NCI-H2081 (cell line): Measurements from ENCODE around the gene KCNB1.

ENCODE experiments used
- DNase-seq, 2 experiments: peaks; one replicate each; lab custom pipeline; 2025; lab: John Stamatoyannopoulos, UW

KCNB1 gene

GRCh38 chr20:49388744-49389143, 93.7 kb downstream of the KCNB1 start:
- no peak for DNase-seq

- DNase-seq: no peak
These were observed 94.9 kb downstream of the KCNB1 start for GRCh38 chr20:49387581-49387939.

- DNase-seq: peak in 1 of 2 experiments; percentile 56
These were observed 95.5 kb downstream of the KCNB1 start for GRCh38 chr20:49386848-49387580.

- peak in 1 of 2 experiments; percentile 48 for DNase-seq
These were observed 97.0 kb downstream of the KCNB1 start for GRCh38 chr20:49385465-49385864.

GRCh38 chr20:49384437-49385434, 97.7 kb downstream of the KCNB1 start:
- peak; percentile 60 to 61 for DNase-seq

GRCh38 chr20:49381558-49382493, 100.6 kb downstream of the KCNB1 start:
- DNase-seq: peak; percentile 93 to 95

GRCh38 chr20:49380337-49380780, 102.1 kb downstream of the KCNB1 start:
- DNase-seq: peak in 1 of 2 experiments; percentile 14

- DNase-seq: no peak
These were observed 103.1 kb downstream of the KCNB1 start for GRCh38 chr20:49379338-49379737.

GRCh38 chr20:49377326-49377725, 105.1 kb downstream of the KCNB1 start:
- no peak for DNase-seq

- DNase-seq: no peak
These were observed 107.3 kb downstream of the KCNB1 start for GRCh38 chr20:49375170-49375569.

- DNase-seq: no peak
These were observed 110.3 kb downstream of the KCNB1 start for GRCh38 chr20:49372095-49372734.

GRCh38 chr20:49368596-49368995, 113.9 kb downstream of the KCNB1 start:
- no peak for DNase-seq

GRCh38 chr20:49367113-49367512, 115.4 kb downstream of the KCNB1 start:
- DNase-seq: no peak

- no peak for DNase-seq
These were observed 115.8 kb downstream of the KCNB1 start for GRCh38 chr20:49366687-49367086.

- DNase-seq: no peak
These were observed 120.4 kb downstream of the KCNB1 start for GRCh38 chr20:49361862-49362660.

- DNase-seq: no peak
These were observed 122.1 kb downstream of the KCNB1 start for GRCh38 chr20:49360242-49360968.

GRCh38 chr20:49356676-49357075, 125.8 kb downstream of the KCNB1 start:
- peak; percentile 40 to 62 for DNase-seq

GRCh38 chr20:49354673-49355072, 127.8 kb downstream of the KCNB1 start:
- DNase-seq: no peak

- no peak for DNase-seq
These were observed 129.1 kb downstream of the KCNB1 start for GRCh38 chr20:49353348-49353747.

GRCh38 chr20:49352751-49353150, 129.7 kb downstream of the KCNB1 start:
- no peak for DNase-seq
